Measurements from ENCODE around the gene HEPN1. TPM values are rescaled to one million over a fixed set of nuclear protein-coding genes. Genes with fewer than 3 reads are reported as not detected.

Gene HEPN1
- total RNA-seq, 2 experiments from 2014 or later: not detected

DNA sequence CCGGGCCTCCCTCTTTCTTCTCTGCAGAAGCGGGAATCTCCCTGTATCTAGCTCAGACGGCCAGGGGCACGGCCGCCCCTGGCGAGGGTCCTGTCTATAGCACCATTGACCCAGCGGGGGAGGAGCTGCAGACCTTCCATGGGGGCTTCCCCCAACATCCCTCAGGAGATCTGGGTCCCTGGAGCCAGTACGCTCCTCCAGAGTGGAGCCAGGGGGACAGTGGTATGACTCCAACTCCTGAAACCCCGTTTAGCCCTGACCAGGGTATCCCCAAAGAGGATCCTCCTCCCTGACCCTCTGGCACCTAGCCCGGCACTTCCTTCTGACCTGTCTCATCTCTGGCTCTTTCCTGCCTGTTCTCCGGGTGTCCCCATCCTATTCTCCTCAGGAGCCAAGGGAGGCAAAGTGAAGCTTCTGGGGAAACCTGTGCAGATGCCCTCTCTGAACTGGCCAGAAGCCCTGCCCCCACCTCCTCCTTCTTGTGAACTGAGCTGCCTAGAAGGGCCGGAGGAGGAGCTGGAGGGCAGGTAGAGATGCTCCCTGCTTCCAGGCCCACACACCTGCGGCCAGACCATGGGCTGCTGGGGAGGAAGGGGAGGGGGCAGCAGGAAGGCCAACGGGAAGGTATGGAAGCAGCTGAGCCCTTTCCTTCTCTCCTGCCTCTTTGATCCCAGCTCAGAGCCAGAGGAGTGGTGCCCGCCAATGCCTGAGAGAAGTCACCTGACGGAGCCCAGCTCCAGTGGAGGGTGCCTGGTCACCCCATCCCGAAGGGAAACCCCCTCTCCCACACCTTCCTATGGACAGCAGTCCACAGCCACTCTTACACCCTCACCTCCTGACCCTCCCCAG is 40.9 kb upstream of the HEPN1 start:
- ChIA-PET POLR2A (interaction anchor here (0.7 to 1.0 kb wide), 2 partner anchors 75 to 76 kb away, joined by 3 read pairs; partner anchors contain the start of gene CCDC15), CTCF (interaction anchor here (0.6 to 1.1 kb wide), 2 partner anchors 41 to 176 kb away, joined by 3 read pairs; no protein-coding TSS in a partner anchor)
- H3K4me3 Mint-ChIP-seq: peak overlapping the region; percentile 79
- no peak overlapping the region for H3K27ac Mint-ChIP-seq
- no peak for DNase-seq
- H3K27me3 Mint-ChIP-seq: peaks cover 26% of the 10 kb centered on the region
- no peaks in the 10 kb centered on the region for H3K36me3 Mint-ChIP-seq (ENCODE audit: low read depth)
- H3K9me3 Mint-ChIP-seq: no peaks in the 10 kb centered on the region
- H3K4me1 Mint-ChIP-seq: peaks cover 20% of the 10 kb centered on the region

DNA sequence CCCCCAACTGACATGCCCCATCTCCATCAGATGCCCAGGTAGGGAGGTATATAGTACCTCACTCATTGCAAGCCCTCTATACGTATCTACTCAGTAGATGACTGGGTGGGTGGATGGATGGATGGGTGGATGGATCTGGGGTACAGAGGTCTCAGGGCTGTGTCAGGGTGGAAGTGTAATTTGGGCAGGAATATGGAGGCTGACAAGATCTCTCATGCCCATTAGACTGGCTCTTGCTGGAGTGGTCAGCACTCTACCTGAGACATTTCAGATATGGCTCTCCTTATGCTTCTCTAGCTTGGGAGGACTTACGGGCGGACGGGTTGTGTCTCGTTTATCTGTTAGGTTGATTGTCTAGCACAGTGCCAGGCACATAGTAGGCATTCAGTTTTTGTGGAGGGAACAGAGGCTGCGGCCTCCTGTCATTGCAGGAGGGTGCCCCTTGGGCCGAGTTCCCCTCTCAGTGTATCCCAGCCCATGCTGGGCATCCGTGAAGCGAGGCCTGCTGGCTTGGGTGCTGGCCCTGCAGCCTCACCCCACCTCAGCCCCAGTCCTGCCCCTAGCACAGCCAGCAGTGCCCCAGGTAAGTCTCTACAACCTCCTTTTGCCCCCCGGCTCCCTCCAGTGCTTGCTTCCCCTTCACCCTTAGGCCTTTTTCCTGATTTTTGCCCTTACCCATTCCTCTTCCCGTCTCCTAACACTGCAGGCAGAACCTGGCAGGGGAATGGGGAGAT is 40.1 kb upstream of the HEPN1 start:
- ChIA-PET CTCF (interaction anchor here (1.1 kb wide), 1 partner anchor 42 kb away, joined by 3 read pairs; no protein-coding TSS in a partner anchor), POLR2A (interaction anchor here (1.0 kb wide), 1 partner anchor 74 kb away, joined by 3 read pairs; no protein-coding TSS in a partner anchor)
- Mint-ChIP-seq H3K36me3 (ENCODE audit: low read depth) (no peaks in the 10 kb centered on the region), H3K27ac (no peak overlapping the region), H3K4me1 (peaks cover 20% of the 10 kb centered on the region), H3K9me3 (no peaks in the 10 kb centered on the region), H3K4me3 (no peak overlapping the region), H3K27me3 (peaks cover 18% of the 10 kb centered on the region)
- no peak for DNase-seq

DNA sequence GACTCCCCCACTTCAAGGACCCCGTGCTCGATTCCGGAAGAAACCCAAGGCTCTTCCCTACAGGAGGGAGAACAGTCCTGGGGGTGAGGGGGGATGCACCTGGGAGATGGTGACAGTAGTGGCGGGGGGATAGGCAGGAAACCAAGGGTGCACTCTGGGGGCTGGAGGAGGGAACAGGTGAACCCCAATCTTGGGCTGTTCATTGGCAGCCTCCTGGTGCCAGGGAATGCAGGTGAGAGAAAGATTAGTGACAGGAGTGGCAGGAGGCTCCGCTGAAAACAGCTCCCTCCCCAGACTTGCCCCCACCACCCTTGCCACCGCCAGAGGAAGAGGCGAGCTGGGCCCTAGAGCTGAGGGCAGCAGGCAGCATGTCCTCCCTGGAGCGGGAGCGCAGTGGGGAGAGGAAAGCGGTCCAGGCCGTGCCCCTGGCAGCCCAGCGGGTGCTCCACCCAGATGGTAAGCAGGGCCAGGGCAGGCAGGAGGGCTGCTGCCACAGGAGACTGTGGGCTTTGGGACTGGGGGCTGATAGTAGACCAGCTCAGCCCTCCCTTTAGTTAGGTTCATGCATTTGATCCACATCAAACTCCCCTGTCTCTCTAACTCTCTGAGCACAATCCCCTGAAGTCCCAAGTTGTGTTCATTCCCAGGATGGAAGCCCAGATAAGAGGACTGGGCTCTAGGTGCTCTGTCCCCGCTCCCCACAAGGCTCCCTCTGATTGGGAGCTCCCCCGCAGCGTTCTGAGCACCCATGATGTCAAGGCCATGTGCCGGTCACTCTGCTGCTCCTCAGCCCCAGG is 39.4 kb upstream of the HEPN1 start:
- ChIA-PET CTCF (no interaction called here), POLR2A (no interaction called here)
- Mint-ChIP-seq H3K27ac (no peak overlapping the region), H3K4me3 (no peak overlapping the region), H3K9me3 (no peaks in the 10 kb centered on the region), H3K36me3 (ENCODE audit: low read depth) (no peaks in the 10 kb centered on the region), H3K27me3 (peaks cover 12% of the 10 kb centered on the region), H3K4me1 (peaks cover 20% of the 10 kb centered on the region)
- DNase-seq: no peak

DNA sequence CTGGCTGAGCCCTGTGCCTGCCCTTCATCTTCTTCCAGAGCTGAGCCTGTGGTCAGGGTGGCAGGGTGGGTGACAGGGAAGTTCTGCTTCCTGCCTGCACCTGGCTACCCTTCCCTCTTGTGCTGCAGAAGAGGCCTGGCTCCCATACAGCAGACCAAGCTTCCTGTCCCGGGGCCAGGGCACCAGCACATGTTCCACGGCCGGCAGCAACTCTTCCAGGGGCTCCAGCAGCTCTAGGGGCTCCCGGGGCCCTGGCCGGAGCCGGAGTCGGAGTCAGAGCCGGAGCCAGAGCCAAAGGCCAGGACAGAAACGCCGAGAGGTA is 38.8 kb upstream of the HEPN1 start:
- no peak overlapping the region for H3K27ac Mint-ChIP-seq
- ChIA-PET POLR2A (no interaction called here), CTCF (no interaction called here)
- DNase-seq: no peak
- no peaks in the 10 kb centered on the region for H3K9me3 Mint-ChIP-seq
- H3K4me1 Mint-ChIP-seq: peaks cover 20% of the 10 kb centered on the region
- H3K4me3 Mint-ChIP-seq: no peak overlapping the region
- peaks cover 7% of the 10 kb centered on the region for H3K27me3 Mint-ChIP-seq
- no peaks in the 10 kb centered on the region for H3K36me3 Mint-ChIP-seq (ENCODE audit: low read depth)

DNA sequence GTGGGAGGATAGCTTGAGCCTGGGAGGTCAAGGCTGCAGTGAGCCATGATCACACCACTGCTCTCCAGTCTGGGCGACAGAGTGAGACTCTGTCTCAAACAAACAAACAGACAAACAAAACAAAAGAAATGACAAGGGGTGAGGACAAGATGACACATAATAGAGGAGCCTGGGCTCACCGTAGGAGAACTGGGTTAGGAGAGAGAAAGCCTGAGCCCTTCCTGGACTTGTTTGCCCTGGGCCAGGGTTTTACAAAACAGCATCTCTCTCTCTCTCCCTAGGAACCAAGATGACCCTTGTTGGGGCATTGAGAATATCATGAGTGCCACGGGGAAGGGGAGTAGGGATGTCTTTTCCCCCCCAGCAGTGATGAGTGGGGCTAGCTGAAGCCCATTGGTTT is 38.1 kb upstream of the HEPN1 start:
- ChIA-PET POLR2A (no interaction called here), CTCF (interaction anchor here (1.5 kb wide), 1 partner anchor 10 kb away, joined by 4 read pairs; no protein-coding TSS in a partner anchor)
- no peak for DNase-seq
- peaks cover 14% of the 10 kb centered on the region for H3K4me1 Mint-ChIP-seq
- H3K9me3 Mint-ChIP-seq: no peaks in the 10 kb centered on the region
- no peak overlapping the region for H3K27ac Mint-ChIP-seq
- H3K4me3 Mint-ChIP-seq: no peak overlapping the region
- H3K27me3 Mint-ChIP-seq: peaks cover under 1% of the 10 kb centered on the region
- H3K36me3 Mint-ChIP-seq (ENCODE audit: low read depth): no peaks in the 10 kb centered on the region

DNA sequence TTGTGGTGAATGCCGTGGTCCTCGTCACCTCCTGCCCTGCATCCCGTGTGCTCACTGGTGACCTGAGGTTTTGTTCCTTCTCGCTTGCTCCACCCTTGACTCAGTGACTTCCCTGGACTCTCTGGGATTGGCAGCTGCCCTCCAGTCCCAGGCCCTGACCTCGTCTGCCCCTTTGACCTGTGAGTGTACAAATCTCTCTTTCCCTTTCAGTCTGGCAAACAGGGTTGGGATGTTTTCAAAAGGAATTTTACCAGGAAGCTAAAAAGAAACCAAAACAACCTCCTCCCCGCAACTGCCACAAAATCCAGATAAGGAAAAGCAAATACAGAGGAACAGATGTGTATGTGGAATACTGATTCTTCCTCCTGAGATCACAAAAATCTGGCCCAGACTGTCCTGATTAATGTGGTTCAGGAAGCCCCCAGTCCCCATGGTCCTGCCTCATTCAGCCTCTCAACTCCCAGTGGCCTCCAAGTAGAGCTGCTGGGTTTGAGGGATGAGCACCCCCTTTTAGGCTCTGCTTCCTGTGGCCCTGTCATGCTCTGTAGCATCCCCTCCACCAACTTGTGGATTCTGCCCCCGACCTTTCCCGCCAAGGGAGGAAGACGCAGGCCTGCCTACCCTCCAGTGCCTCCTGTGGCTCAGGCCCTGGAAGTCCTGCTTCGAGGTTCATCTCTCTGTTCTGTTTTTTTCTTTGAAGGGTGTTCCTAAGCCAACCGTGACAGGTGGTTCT is 36.5 kb upstream of the HEPN1 start:
- ChIA-PET CTCF (interaction anchor here (0.7 to 1.6 kb wide), 2 partner anchors 260 to 481 kb away, joined by 4 to 5 read pairs; no protein-coding TSS in a partner anchor), POLR2A (no interaction called here)
- Mint-ChIP-seq H3K36me3 (ENCODE audit: low read depth) (no peaks in the 10 kb centered on the region), H3K4me1 (peaks cover 4% of the 10 kb centered on the region), H3K27me3 (peaks cover 4% of the 10 kb centered on the region), H3K9me3 (no peaks in the 10 kb centered on the region), H3K4me3 (no peak overlapping the region), H3K27ac (no peak overlapping the region)
- no peak for DNase-seq

DNA sequence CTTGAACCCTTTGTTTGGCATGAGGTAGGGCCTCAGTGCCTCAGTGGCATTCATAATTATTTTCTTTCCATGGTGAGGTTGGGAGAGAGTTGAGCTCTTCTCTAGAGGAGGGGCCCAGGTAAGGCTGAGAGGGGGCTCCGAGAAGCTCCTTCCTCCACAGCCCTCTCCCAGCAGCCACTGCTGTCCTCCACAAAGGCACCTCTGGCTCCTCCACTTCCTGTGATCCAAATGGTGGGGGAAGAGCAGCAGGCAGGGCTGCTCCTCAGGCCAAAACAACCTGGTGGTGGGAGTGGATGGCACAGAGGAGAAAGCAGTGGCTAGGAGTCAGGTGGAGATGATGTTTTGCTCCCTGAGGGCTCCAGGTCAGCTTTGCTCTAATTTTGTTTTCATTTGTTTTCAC is 34.7 kb upstream of the HEPN1 start:
- ChIA-PET CTCF (interaction anchor here (0.6 to 2.9 kb wide), 2 partner anchors 8 to 466 kb away, joined by 3 to 8 read pairs; no protein-coding TSS in a partner anchor), POLR2A (no interaction called here)
- DNase-seq: no peak
- Mint-ChIP-seq H3K9me3 (no peaks in the 10 kb centered on the region), H3K36me3 (ENCODE audit: low read depth) (no peaks in the 10 kb centered on the region), H3K4me1 (no peaks in the 10 kb centered on the region), H3K27ac (no peak overlapping the region), H3K4me3 (no peak overlapping the region), H3K27me3 (peaks cover 5% of the 10 kb centered on the region)

DNA sequence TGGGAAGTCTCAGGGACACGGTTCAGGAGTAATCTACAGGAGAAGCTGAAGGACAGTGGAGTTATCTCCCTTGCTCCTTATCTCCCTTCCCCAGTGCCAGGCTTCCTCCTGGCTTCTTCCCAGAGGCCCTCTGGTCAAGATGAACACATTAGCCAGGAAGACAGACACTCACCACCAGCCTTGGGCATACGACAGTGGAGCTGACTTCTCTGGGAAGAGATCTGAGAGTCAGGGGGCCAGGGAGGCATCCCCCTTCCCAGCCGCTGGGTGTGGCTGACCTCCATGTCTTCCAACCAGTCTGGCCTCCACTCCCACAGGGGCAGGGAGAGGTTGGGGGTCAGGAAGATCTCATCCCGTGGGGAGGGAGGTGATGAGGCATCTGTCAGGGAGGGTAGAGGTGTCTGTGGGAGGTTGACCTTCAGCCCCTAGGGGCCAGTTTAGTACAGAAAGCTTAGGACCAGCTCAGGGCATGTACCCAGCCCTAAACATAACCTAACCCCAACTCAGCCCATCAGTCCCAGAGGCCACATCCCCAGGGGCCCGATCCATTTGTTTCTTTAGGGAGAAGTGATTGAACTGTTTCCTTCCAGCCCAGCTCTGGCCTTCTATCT is 34.1 kb upstream of the HEPN1 start:
- CTCF ChIA-PET: interaction anchor here (2.9 kb wide), 1 partner anchor 9 kb away, joined by 8 read pairs; no protein-coding TSS in a partner anchor

DNA sequence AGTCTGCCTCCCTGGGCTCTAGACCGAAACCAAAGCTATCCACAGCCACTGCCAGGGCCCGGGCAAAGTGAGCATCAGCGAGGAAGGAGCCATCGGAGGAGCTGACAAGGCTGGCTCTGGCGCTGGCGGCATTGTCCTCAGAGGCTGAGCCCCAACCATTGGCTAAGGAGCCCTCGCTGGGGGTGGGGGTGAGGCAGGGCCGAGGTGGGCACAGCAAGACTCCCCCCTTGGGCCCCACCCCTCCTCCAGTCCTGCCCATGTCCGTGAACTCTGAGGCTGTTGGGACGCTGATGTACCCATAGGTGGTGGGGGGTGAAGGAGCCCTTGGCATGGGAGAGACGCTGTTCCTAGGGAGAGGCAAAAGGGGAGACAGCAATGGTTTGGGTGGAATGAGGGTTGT is 32.6 kb upstream of the HEPN1 start:
- Mint-ChIP-seq H3K27ac (no peak overlapping the region), H3K4me3 (no peak overlapping the region), H3K4me1 (no peaks in the 10 kb centered on the region), H3K9me3 (no peaks in the 10 kb centered on the region), H3K27me3 (peaks cover 9% of the 10 kb centered on the region), H3K36me3 (ENCODE audit: low read depth) (no peaks in the 10 kb centered on the region)
- no peak for DNase-seq
- ChIA-PET CTCF (interaction anchor here (1.3 to 2.9 kb wide), 2 partner anchors 10 kb away, joined by 8 to 10 read pairs; no protein-coding TSS in a partner anchor), POLR2A (no interaction called here)

More for the DNA sequence above, 34.1 kb upstream of the HEPN1 start:
- POLR2A ChIA-PET: no interaction called here
- H3K4me3 Mint-ChIP-seq: no peak overlapping the region
- H3K4me1 Mint-ChIP-seq: no peaks in the 10 kb centered on the region
- no peaks in the 10 kb centered on the region for H3K36me3 Mint-ChIP-seq (ENCODE audit: low read depth)
- no peaks in the 10 kb centered on the region for H3K9me3 Mint-ChIP-seq
- H3K27me3 Mint-ChIP-seq: peaks cover 9% of the 10 kb centered on the region
- no peak for DNase-seq
- no peak overlapping the region for H3K27ac Mint-ChIP-seq

DNA sequence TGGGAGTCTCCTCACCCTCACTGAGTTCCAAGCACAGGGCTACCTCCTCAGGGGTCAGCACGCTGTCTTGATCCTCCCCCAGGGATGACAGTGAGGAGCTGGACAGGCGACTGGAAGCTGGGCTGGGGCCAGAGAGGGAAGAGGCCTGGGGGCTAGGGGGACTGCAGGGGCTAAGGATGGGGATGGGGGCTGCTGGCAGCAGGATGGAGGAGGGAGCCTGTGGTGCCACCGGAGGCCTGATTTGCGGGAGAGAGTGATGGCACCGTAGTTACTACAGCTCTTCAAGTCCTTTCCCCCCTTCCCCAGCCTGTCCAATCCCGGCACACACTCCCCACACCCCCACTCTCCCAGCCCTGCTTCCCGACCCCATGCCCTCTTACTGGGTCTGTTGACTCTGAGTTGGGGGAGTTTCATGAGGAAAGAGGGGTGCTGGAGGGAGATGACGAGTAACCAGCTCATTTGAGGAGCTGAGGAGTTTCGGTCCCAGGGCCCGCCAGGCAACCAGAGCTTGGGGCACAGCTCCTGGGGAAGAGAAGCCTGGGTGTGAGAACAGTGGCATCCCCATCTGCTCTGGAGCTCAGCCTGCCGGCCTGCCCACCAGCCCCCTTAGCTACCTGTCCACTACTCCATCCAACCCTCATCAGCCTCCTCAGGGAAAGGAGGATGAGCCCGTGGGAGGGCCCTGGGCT is 31.9 kb upstream of the HEPN1 start:
- Mint-ChIP-seq H3K27me3 (peaks cover 9% of the 10 kb centered on the region), H3K27ac (no peak overlapping the region), H3K4me1 (no peaks in the 10 kb centered on the region), H3K4me3 (no peak overlapping the region), H3K9me3 (no peaks in the 10 kb centered on the region), H3K36me3 (ENCODE audit: low read depth) (no peaks in the 10 kb centered on the region)
- no peak for DNase-seq
- ChIA-PET POLR2A (no interaction called here), CTCF (interaction anchor here (0.7 to 1.3 kb wide), 2 partner anchors 11 to 278 kb away, joined by 3 to 10 read pairs; partner anchors contain the start of gene PKNOX2)

DNA sequence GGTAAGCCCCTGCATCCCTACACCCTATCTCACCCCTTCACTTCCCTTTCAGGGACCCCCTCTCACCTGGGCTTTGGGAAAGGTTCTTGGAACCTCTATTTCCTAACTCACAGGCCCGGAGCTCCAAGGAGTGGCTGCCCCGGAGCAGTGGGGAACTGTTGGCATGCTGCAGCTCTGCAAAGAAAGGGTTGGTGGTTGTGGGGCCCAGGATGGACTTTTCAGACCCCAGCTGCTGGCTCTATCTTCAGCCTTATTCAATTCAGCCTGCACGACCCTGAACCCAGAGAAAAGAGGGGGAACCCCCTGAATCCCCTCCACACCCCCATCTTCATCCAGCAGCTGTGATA is 31.4 kb upstream of the HEPN1 start:
- Mint-ChIP-seq H3K36me3 (ENCODE audit: low read depth) (no peaks in the 10 kb centered on the region), H3K9me3 (no peaks in the 10 kb centered on the region), H3K27me3 (peaks cover 13% of the 10 kb centered on the region), H3K4me3 (no peak overlapping the region), H3K4me1 (no peaks in the 10 kb centered on the region), H3K27ac (no peak overlapping the region)
- ChIA-PET CTCF (interaction anchor here (0.7 to 1.3 kb wide), 2 partner anchors 11 to 277 kb away, joined by 3 to 10 read pairs; partner anchors contain the start of gene PKNOX2), POLR2A (no interaction called here)
- DNase-seq: no peak
